ENCODE data around the gene GNAI1. TPM values are rescaled to one million over a fixed set of nuclear protein-coding genes. Genes with fewer than 3 reads are reported as not detected.

The GNAI1 gene
- total and polyA plus RNA-seq, 10 of the 15 experiments (the other 5 are each of a cell fraction or from before 2014, with no cell fraction given) = not detected

DNA sequence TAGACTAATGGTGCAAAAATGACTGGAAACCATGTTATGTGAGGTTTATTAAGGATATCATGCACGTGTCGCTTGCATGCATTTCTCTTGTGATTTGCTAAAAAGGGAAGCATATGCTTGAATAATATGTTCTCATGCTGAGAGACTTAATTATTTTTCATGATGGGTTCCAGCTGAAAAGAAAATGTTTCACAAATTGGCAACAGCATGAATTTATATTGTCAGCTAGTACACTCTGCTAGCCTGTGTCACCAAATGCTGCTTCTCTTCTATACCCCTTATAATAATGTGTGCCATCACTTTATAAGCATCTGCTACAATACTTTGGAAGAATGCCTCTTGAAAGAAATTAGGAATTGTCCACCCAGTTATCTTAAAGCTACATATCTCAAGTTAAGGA is 63.0 kb downstream of the GNAI1 start (continued):
- TF ChIP-seq, protein P1, sequence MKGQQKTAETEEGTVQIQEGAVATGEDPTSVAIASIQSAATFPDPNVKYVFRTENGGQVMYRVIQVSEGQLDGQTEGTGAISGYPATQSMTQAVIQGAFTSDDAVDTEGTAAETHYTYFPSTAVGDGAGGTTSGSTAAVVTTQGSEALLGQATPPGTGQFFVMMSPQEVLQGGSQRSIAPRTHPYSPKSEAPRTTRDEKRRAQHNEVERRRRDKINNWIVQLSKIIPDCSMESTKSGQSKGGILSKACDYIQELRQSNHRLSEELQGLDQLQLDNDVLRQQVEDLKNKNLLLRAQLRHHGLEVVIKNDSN (IDR thresholded peaks at IDR 0.05; ENCODE audit: borderline replicate concordance, extremely low read length, insufficient read depth, low read depth, low read length) = no peak
- TF ChIP-seq ZSCAN29 (IDR thresholded peaks at IDR 0.05) (no peak), ZNF207 (IDR thresholded peaks at IDR 0.05; ENCODE audit: borderline replicate concordance) (no peak), KLF5 (IDR thresholded peaks at IDR 0.05; ENCODE audit: partially characterized antibody) (no peak)

DNA sequence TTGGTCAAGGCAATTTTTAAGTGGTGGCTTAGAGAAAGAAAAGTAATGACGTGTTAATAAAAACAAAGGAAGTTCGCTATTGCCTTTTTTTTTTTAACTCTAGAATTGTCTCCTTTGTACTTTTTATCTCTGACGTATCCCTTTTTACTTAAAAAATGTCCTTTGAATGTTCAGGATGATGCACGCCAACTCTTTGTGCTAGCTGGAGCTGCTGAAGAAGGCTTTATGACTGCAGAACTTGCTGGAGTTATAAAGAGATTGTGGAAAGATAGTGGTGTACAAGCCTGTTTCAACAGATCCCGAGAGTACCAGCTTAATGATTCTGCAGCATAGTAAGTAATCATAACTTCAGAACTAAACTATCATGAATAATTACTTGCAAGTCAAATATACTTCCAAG is 64.4 kb downstream of the GNAI1 start:
- Histone ChIP-seq H3K9ac (ENCODE audit: control insufficient read depth, insufficient read depth, low read length) (no peak overlapping the region), H3K27me3 (replicated peaks in 1 of 2; ENCODE audit: control insufficient read depth in 2 of 2, insufficient read depth in 2 of 2, low read length in 1 of 2) (no peaks in the 10 kb centered on the region; a peak in 1 of 4 replicates), H3K4me3 (no peak overlapping the region), H3K27ac (ENCODE audit: control insufficient read depth, insufficient read depth) (no peak overlapping the region), H3K9me3 (replicated peaks; ENCODE audit: control insufficient read depth, insufficient read depth, low read length) (no peaks in the 10 kb centered on the region), H4K20me1 (ENCODE audit: control insufficient read depth, insufficient read depth) (no peaks in the 10 kb centered on the region), H2AFZ (ENCODE audit: control insufficient read depth, low read depth, low read length) (no peak overlapping the region), H3K4me1 (ENCODE audit: control insufficient read depth, insufficient read depth, low read length) (no peaks in the 10 kb centered on the region), H3K4me2 (ENCODE audit: control insufficient read depth, insufficient read depth) (no peak overlapping the region), H3K36me3 (ENCODE audit: control insufficient read depth in 2 of 2, insufficient read depth in 2 of 2, low read length in 1 of 2) (no peaks in the 10 kb centered on the region), H3K79me2 (ENCODE audit: control insufficient read depth, insufficient read depth, low read length) (no peaks in the 10 kb centered on the region)
- FAIRE-seq (no peak), ATAC-seq (no peak), DNase-seq (ENCODE audit: low read depth, low spot score) (no peak)
- ChIA-PET RAD21 (ENCODE audit: unreplicated experiment) (no interaction called here), CTCF (interaction anchor here (0.7 to 1.3 kb wide), 3 partner anchors 13 to 193 kb away, joined by 3 to 4 read pairs (median 3); no protein-coding TSS in a partner anchor), SMC1A (ENCODE audit: uncharacterized antibody, unreplicated experiment) (no interaction called here), POLR2A (no interaction called here)
- in situ Hi-C loops (cut with MboI) (no loop called here), intact Hi-C loops (cut with micrococcal nuclease; ENCODE audit: unreplicated experiment) (no loop called here)
- TF ChIP-seq YBX1 (IDR thresholded peaks at IDR 0.05) (no peak), RAD51 (IDR thresholded peaks at IDR 0.05) (no peak), EP300 (IDR thresholded peaks at IDR 0.05; ENCODE audit: borderline replicate concordance in 1 of 2, control insufficient read depth in 1 of 2, low read depth in 2 of 2, low read length in 2 of 2) (no peak), SPI1 (IDR thresholded peaks at IDR 0.05; ENCODE audit: borderline replicate concordance, insufficient read depth, low read depth, low read length) (no peak), KLF5 (IDR thresholded peaks at IDR 0.05; ENCODE audit: partially characterized antibody) (no peak), NR2F1 (conservative IDR thresholded peaks at IDR 0.05) (no peak), KAT2A (conservative IDR thresholded peaks at IDR 0.05; ENCODE audit: control insufficient read depth, low read depth, low read length) (no peak), STAT1 (conservative IDR thresholded peaks at IDR 0.05) (no peak)
- TF ChIP-seq, protein P2, sequence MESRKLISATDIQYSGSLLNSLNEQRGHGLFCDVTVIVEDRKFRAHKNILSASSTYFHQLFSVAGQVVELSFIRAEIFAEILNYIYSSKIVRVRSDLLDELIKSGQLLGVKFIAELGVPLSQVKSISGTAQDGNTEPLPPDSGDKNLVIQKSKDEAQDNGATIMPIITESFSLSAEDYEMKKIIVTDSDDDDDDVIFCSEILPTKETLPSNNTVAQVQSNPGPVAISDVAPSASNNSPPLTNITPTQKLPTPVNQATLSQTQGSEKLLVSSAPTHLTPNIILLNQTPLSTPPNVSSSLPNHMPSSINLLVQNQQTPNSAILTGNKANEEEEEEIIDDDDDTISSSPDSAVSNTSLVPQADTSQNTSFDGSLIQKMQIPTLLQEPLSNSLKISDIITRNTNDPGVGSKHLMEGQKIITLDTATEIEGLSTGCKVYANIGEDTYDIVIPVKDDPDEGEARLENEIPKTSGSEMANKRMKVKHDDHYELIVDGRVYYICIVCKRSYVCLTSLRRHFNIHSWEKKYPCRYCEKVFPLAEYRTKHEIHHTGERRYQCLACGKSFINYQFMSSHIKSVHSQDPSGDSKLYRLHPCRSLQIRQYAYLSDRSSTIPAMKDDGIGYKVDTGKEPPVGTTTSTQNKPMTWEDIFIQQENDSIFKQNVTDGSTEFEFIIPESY (IDR thresholded peaks at IDR 0.05) = no peak
- TF ChIP-seq, protein P3, sequence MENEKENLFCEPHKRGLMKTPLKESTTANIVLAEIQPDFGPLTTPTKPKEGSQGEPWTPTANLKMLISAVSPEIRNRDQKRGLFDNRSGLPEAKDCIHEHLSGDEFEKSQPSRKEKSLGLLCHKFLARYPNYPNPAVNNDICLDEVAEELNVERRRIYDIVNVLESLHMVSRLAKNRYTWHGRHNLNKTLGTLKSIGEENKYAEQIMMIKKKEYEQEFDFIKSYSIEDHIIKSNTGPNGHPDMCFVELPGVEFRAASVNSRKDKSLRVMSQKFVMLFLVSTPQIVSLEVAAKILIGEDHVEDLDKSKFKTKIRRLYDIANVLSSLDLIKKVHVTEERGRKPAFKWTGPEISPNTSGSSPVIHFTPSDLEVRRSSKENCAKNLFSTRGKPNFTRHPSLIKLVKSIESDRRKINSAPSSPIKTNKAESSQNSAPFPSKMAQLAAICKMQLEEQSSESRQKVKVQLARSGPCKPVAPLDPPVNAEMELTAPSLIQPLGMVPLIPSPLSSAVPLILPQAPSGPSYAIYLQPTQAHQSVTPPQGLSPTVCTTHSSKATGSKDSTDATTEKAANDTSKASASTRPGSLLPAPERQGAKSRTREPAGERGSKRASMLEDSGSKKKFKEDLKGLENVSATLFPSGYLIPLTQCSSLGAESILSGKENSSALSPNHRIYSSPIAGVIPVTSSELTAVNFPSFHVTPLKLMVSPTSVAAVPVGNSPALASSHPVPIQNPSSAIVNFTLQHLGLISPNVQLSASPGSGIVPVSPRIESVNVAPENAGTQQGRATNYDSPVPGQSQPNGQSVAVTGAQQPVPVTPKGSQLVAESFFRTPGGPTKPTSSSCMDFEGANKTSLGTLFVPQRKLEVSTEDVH (IDR thresholded peaks at IDR 0.05; ENCODE audit: low read depth, partially characterized antibody) = no peak
- WGBS (ENCODE audit: insufficient coverage, insufficient replicate concordance, low lambda C conversion rate, missing lambda C conversion rate) = 19% methylated on average over 5 of the region's 5 CpGs
- BruUV-seq (replicated peaks) = no TSS peak

All from GM12878 (cell line).